K562 (cell line): ENCODE data around the gene OPN5. TPM values are rescaled to one million over a fixed set of nuclear protein-coding genes. Genes with fewer than 3 reads are reported as not detected.

Experiments used
- ATAC-seq: fragments of 200-7000 bp; cut with Tn5 transposase; 3 replicates; pipeline ENCODE4 v1.9.1; 2020; ENCODE audit warnings: moderate library complexity
- BruUV-seq: library from RNA; stranded (reverse); fragments of 400-500 nt; replicated peaks from 2 replicates; lab custom pipeline; 2021; lab: Mats Ljungman, UMichigan
- CTCF ChIA-PET: fragments of 300-600 bp; formaldehyde crosslinking; extraction: SDS; loops from one replicate; lab custom pipeline; 2021; ENCODE audit warnings: low intra/inter-chr PET ratio; lab: Yijun Ruan, JAX
- POLR2A ChIA-PET: fragments of 300-600, 350-650 bp; sonication (Branson Sonifier 250); formaldehyde crosslinking; extraction: SDS; loops from one replicate; lab custom pipeline; 2021; ENCODE audit warnings: antibody characterized with exemption, inconsistent platforms; lab: Yijun Ruan, JAX
- DNase-seq, 4 experiments: peaks; one replicate each; pipeline versions ENCODE4 v3.0.0 to v3.0.0-alpha.2; 2011 to 2018; ENCODE audit warnings: low spot score in 3 of 4, mixed read lengths in 3 of 4; ENCODE audit errors: extremely low read depth in 1 of 4
- FAIRE-seq: peaks from 2 replicates; lab custom pipeline; 2011; peaks lifted over from hg19 to GRCh38; lab: Jason Lieb, UNC
- H2AFZ ChIP-seq: 2 replicates; pipeline ENCODE4 v1.6.0; 2011; ENCODE audit warnings: low read depth, low read length, control low read depth, inconsistent platforms
- H3K27ac ChIP-seq: fragments of 200-600 bp; 3 replicates; pipeline ENCODE4 v1.8.0; 2011; ENCODE audit warnings: low read depth, mild to moderate bottlenecking, control low read depth, inconsistent platforms, low read length, moderate library complexity, mixed read lengths; ENCODE audit errors: extremely low read depth
- H3K27me3 ChIP-seq, 2 experiments: fragments of 300-600 bp in 1 of 2; 2 replicates in 1 of 2; 3 replicates in 1 of 2; pipeline versions ENCODE4 v1.6.0 to v1.8.0; 2011; ENCODE audit warnings: inconsistent platforms in 2 of 2, low read length in 2 of 2, mild to moderate bottlenecking in 1 of 2, mixed read lengths in 1 of 2, moderate library complexity in 1 of 2; ENCODE audit not compliant: control insufficient read depth in 2 of 2, insufficient read depth in 2 of 2
- H3K36me3 ChIP-seq: fragments of 300-600 bp; 3 replicates; pipeline ENCODE4 v1.8.0; 2011; ENCODE audit warnings: mild to moderate bottlenecking, low read length, inconsistent platforms; ENCODE audit not compliant: control insufficient read depth, insufficient read depth
- H3K4me1 ChIP-seq, 2 experiments: fragments of 200-600 bp in 1 of 2; replicated peaks in 1 of 2; 2 replicates in 1 of 2; 3 replicates in 1 of 2; pipeline versions ENCODE4 v1.5.1 to v1.8.0; 2011; ENCODE audit warnings: inconsistent platforms in 2 of 2, low read length in 2 of 2, mild to moderate bottlenecking in 1 of 2, mixed read lengths in 1 of 2, moderate library complexity in 1 of 2; ENCODE audit not compliant: control insufficient read depth in 2 of 2, insufficient read depth in 2 of 2
- H3K4me2 ChIP-seq: 2 replicates; pipeline ENCODE4 v1.6.1; 2011; ENCODE audit warnings: low read length, control low read depth, inconsistent platforms, mixed read lengths; ENCODE audit not compliant: insufficient read depth
- H3K4me3 ChIP-seq: fragments of 200-600 bp; sonication (generic), shearing (Covaris generic); 2 replicates; pipeline ENCODE4 v1.5.1; 2016; ENCODE audit warnings: control low read depth, inconsistent platforms
- H3K79me2 ChIP-seq: fragments of 200-600 bp; 3 replicates; pipeline ENCODE4 v1.8.0; 2011; ENCODE audit warnings: low read length, inconsistent platforms; ENCODE audit not compliant: control insufficient read depth, insufficient read depth
- H3K9ac ChIP-seq, 2 experiments: 2 replicates each; pipeline versions ENCODE4 v1.6.0 to v1.6.1; 2011; ENCODE audit warnings: low read depth in 2 of 2, low read length in 2 of 2, control low read depth in 1 of 2, inconsistent platforms in 1 of 2, mild to moderate bottlenecking in 1 of 2, mixed read lengths in 1 of 2; ENCODE audit not compliant: insufficient read depth in 1 of 2
- H3K9me1 ChIP-seq: one replicate; pipeline ENCODE4 v1.6.0; 2011; ENCODE audit warnings: inconsistent platforms, mild to moderate bottlenecking, low read length, moderate library complexity; ENCODE audit not compliant: control insufficient read depth, insufficient read depth
- H3K9me3 ChIP-seq: replicated peaks from 2 replicates; pipeline ENCODE4 v1.5.1; 2011; ENCODE audit warnings: low read depth, low read length, inconsistent platforms; ENCODE audit not compliant: control insufficient read depth, insufficient read depth
- H4K20me1 ChIP-seq: replicated peaks from 2 replicates; pipeline ENCODE4 v1.6.1; 2011; ENCODE audit warnings: low read length, inconsistent platforms, mixed read lengths; ENCODE audit not compliant: control insufficient read depth, insufficient read depth
- BRD9 ChIP-seq: fragments of 450-650 bp; IDR thresholded peaks from 2 replicates; pipeline ENCODE4 v1.6.1; 2018; ENCODE audit warnings: low read depth; ENCODE audit not compliant: partially characterized antibody
- CUX1 ChIP-seq: fragments of 200-800 bp; sonication (Bioruptor generic); IDR thresholded peaks from 2 replicates; pipeline ENCODE4 v1.6.1; 2016; ENCODE audit warnings: missing genetic modification characterization, missing compliant biosample characterization
- FIP1L1 ChIP-seq: fragments of 200-400 bp; formaldehyde crosslinking; IDR thresholded peaks from 2 replicates; pipeline ENCODE4 v1.6.1; 2018; ENCODE audit warnings: mild to moderate bottlenecking, low read depth, low read length; ENCODE audit not compliant: poor library complexity, severe bottlenecking
- HNRNPLL ChIP-seq: fragments of 200-400 bp; formaldehyde crosslinking; IDR thresholded peaks from 2 replicates; pipeline ENCODE4 v1.6.1; 2017; ENCODE audit warnings: low read length, low read depth, mild to moderate bottlenecking; ENCODE audit not compliant: poor library complexity, severe bottlenecking
- MAFF ChIP-seq: IDR thresholded peaks from 2 replicates; pipeline ENCODE4 v1.6.1; 2012; ENCODE audit warnings: low read length, improper control_type of control experiment
- NCOA2 ChIP-seq, 2 experiments: fragments of 450-650 bp; IDR thresholded peaks; 2 replicates each; pipeline ENCODE4 v1.6.1; 2018; ENCODE audit warnings: mild to moderate bottlenecking in 2 of 2, moderate library complexity in 1 of 2; ENCODE audit not compliant: partially characterized antibody in 2 of 2
- PKNOX1 ChIP-seq: fragments of 450-650 bp; IDR thresholded peaks from 2 replicates; pipeline ENCODE4 v1.6.1; 2016
- SRF ChIP-seq, 2 experiments: fragments of 250-450, 450-650 bp in 1 of 2; sonication (Bioruptor Pico) in 1 of 2; sonication (generic) in 1 of 2; formaldehyde crosslinking; IDR thresholded peaks; 2 replicates each; pipeline versions ENCODE4 v1.5.0 to v1.5.1; 2020 to 2022; ENCODE audit warnings: mild to moderate bottlenecking in 1 of 2, missing genetic modification reagents in 1 of 2
- ZBTB8A ChIP-seq: fragments of 450-650 bp; IDR thresholded peaks from 2 replicates; pipeline ENCODE4 v1.6.1; 2018; ENCODE audit warnings: mild to moderate bottlenecking, moderate library complexity; ENCODE audit not compliant: partially characterized antibody
- ZNF699 ChIP-seq: fragments of 250-450 bp; sonication (Bioruptor Pico); IDR thresholded peaks from 2 replicates; pipeline ENCODE4 v1.8.0; 2021; ENCODE audit warnings: mild to moderate bottlenecking, moderate library complexity; ENCODE audit not compliant: insufficient replicate concordance
- WGBS: fragments of 100-300 bp; shearing (Covaris generic); methylation state at CpG from one replicate; pipeline ENCODE4 v1.1.6; 2016; ENCODE audit warnings: low coverage, mixed read lengths; ENCODE audit not compliant: insufficient coverage; ENCODE audit errors: missing lambda C conversion rate; 5-methylcytosine and 5-hydroxymethylcytosine counted together
- in situ Hi-C: fragments of 300-500 bp; cut with MboI; formaldehyde crosslinking; loops from 4 replicates; pipeline ENCODE4 v1.15.0; 2018; ENCODE audit warnings: inconsistent platforms, mixed read lengths
- intact Hi-C: fragments of 100-400 bp; cut with micrococcal nuclease; formaldehyde crosslinking; loops from 2 replicates; pipeline ENCODE4 v1.14.2; 2022
- polyA plus RNA-seq, 8 experiments: library from polyadenylated mRNA; depleted of rRNA in 4 of 8; stranded (reverse) in 5 of 8; unstranded in 3 of 8; fragments of >200 nt; fragmentation: Nextera tagmentation in 2 of 8; fragmentation: Illumina TruSeq in 1 of 8; extraction: Ambion mirVana in 2 of 8; extraction: Trizol in 1 of 8; gene quantifications; 2 replicates each; pipeline versions ENCODE4 v1.2.1 to v1.2.3, GENCODE V29; 2011 to 2014; ENCODE audit warnings: inconsistent platforms in 1 of 8, missing spikeins in 1 of 8
- total RNA-seq, 7 experiments: library from RNA; depleted of rRNA in 6 of 7; stranded (reverse); fragments of >200 nt in 6 of 7; fragmentation: Illumina TruSeq in 2 of 7; extraction: Trizol in 2 of 7; gene quantifications; 2 replicates each; pipeline versions ENCODE4 v1.2.1 to v1.2.3, GENCODE V29; 2011 to 2021; ENCODE audit warnings: low replicate concordance in 1 of 7
- TF ChIP-seq, protein P1 (sequence below): fragments of 250-450 bp; sonication (Bioruptor Pico); IDR thresholded peaks from 2 replicates; pipeline ENCODE4 v1.4.0; 2020

OPN5 gene
- total and polyA plus RNA-seq, 9 of the 15 experiments (the other 6 are each of a cell fraction or from before 2014, with no cell fraction given): not detected

- H3K9me1 ChIP-seq: no peaks in the 10 kb centered on the region
- no peaks in the 10 kb centered on the region for H3K27me3 ChIP-seq
- FAIRE-seq: no peak
- WGBS: 0% methylated on average over 3 of the region's 3 CpGs
- H3K36me3 ChIP-seq: no peaks in the 10 kb centered on the region
- no peak overlapping the region for H3K9ac ChIP-seq
- TF ChIP-seq MAFF: no peak
- no peak for TF ChIP-seq ZNF699 (CRISPR knock-in tag)
- no peak for TF ChIP-seq HNRNPLL
- TF ChIP-seq NCOA2 (IDR thresholded peaks at IDR 0.05; ENCODE audit: partially characterized antibody in 2 of 2): no peak
- TF ChIP-seq PKNOX1: no peak
- no peak for TF ChIP-seq CUX1 (CRISPR knock-in tag)
- no peak for TF ChIP-seq ZBTB8A
- TF ChIP-seq, protein P1, sequence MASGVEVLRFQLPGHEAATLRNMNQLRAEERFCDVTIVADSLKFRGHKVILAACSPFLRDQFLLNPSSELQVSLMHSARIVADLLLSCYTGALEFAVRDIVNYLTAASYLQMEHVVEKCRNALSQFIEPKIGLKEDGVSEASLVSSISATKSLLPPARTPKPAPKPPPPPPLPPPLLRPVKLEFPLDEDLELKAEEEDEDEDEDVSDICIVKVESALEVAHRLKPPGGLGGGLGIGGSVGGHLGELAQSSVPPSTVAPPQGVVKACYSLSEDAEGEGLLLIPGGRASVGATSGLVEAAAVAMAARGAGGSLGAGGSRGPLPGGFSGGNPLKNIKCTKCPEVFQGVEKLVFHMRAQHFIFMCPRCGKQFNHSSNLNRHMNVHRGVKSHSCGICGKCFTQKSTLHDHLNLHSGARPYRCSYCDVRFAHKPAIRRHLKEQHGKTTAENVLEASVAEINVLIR (CRISPR knock-in tag): no peak
- TF ChIP-seq BRD9: no peak
- no peak for TF ChIP-seq FIP1L1
- no peak for TF ChIP-seq SRF (CRISPR knock-in tag; IDR thresholded peaks at IDR 0.05)
- TF ChIP-seq, all 486 proteins: peak for 0
- Histone ChIP-seq H4K20me1 (no peaks in the 10 kb centered on the region), H3K79me2 (no peaks in the 10 kb centered on the region), H3K4me2 (no peak overlapping the region), H3K9me3 (no peaks in the 10 kb centered on the region), H3K4me1 (no peaks in the 10 kb centered on the region), H3K27ac (no peak overlapping the region), H2AFZ (no peak overlapping the region), H3K4me3 (no peak overlapping the region)
- ATAC-seq (no peak), DNase-seq (no peak)
- in situ Hi-C loops (no loop called here), intact Hi-C loops (no loop called here)
- BruUV-seq: no TSS peak
- ChIA-PET POLR2A (no interaction called here), CTCF (no interaction called here)
Observed at GRCh38 chr6:47811443-47811842, 29.6 kb downstream of the OPN5 start.
